Measurements from ENCODE around the gene CEMIP2. TPM values are rescaled to one million over a fixed set of nuclear protein-coding genes. Genes with fewer than 3 reads are reported as not detected.

Gene CEMIP2
- total and polyA plus RNA-seq, 2 donors (not counting 3 experiments of a cell fraction or from before 2014, with no cell fraction given) = 41.6 to 44.3 TPM

- FAIRE-seq (no peak), DNase-seq (ENCODE audit: low read depth, low spot score) (no peak)
- Histone ChIP-seq H3K27me3 (ENCODE audit: control insufficient read depth in 2 of 2, insufficient read depth in 2 of 2, low read length in 2 of 2) (no peaks in the 10 kb centered on the region), H3K9ac (replicated peaks; ENCODE audit: extremely low read depth, insufficient read depth, low read length) (no peak overlapping the region), H4K20me1 (replicated peaks; ENCODE audit: control insufficient read depth, extremely low read depth, insufficient read depth, low read length) (no peaks in the 10 kb centered on the region), H3K36me3 (ENCODE audit: control insufficient read depth in 2 of 2, extremely low read depth in 1 of 2, insufficient read depth in 2 of 2, low read length in 2 of 2) (no peaks in the 10 kb centered on the region), H3K9me1 (replicated peaks; ENCODE audit: control insufficient read depth, extremely low read depth, insufficient read depth, low read length) (no peaks in the 10 kb centered on the region), H3K9me3 (replicated peaks; ENCODE audit: control insufficient read depth, insufficient read depth, low read length) (no peaks in the 10 kb centered on the region), H3K27ac (ENCODE audit: insufficient read depth, low read depth, low read length) (no peak overlapping the region), H2AFZ (ENCODE audit: low read depth, low read length) (no peak overlapping the region), H3K4me1 (ENCODE audit: control insufficient read depth, extremely low read depth, insufficient read depth, low read length) (peaks cover 26% of the 10 kb centered on the region), H3K4me3 (replicated peaks in 1 of 3; ENCODE audit: insufficient read depth in 1 of 3, low read depth in 1 of 3, low read length in 3 of 3) (no peak overlapping the region), H3K79me2 (ENCODE audit: control insufficient read depth, insufficient read depth, low read length) (peaks cover 3% of the 10 kb centered on the region), H3K4me2 (ENCODE audit: insufficient read depth, low read length) (no peak overlapping the region)
- TF ChIP-seq EZH2 (IDR thresholded peaks at IDR 0.05; ENCODE audit: borderline replicate concordance, low read depth, low read length, severe bottlenecking) (no peak), CTCF (IDR thresholded peaks at IDR 0.05; ENCODE audit: extremely low read depth in 1 of 2, insufficient read depth in 1 of 2, low read depth in 1 of 2, low read length in 2 of 2) (no peak)
- intact Hi-C loops (cut with micrococcal nuclease) (no loop called here), dilution Hi-C loops (cut with MboI; ENCODE audit: extremely low pct_ligation_motif_present, low sequenced_read_pairs) (no loop called here)
- ChIA-PET CTCF (interaction anchor here (0.9 to 1.1 kb wide), 2 partner anchors 23 to 56 kb away, joined by 3 read pairs; no protein-coding TSS in a partner anchor), POLR2A (no interaction called here)
- BruUV-seq (replicated peaks) = no TSS peak
These were observed 21.6 kb downstream of the CEMIP2 start for GRCh38 chr9:71746758-71747125.

DNA sequence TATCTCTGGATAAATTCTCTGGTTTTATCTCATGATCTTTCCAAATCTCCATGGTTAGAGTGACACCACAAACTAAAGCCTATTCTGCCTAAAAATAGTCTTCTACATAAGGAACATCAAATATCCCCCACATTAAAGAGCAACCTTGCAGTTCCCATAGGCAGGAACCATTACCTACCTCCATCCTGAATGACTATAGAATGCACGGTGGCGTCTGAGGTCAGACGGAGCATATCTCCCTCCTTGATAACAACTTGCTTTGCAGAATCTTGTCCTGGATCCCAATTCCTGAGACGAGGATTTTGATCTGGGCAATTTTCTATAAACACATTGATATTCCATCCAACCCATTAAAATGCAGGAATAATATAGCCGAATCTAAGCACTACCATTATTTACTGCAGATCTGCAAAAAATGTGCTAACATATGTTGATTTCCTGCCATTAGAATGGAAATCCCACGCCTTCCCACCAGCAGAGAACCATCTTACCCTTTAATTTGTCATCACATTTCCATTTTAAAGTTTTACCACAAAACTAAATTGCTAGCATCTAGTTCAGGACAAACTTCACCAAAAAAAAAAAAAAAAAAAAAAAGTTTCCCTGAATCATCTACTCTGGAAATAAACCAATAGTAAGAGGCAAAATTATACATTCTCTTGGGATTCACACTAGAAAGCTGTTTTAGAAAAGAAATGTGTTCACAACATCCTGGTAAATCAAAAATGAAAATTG, 22.1 kb downstream of the CEMIP2 start:
- Histone ChIP-seq H4K20me1 (replicated peaks; ENCODE audit: control insufficient read depth, extremely low read depth, insufficient read depth, low read length) (no peaks in the 10 kb centered on the region), H3K4me1 (ENCODE audit: control insufficient read depth, extremely low read depth, insufficient read depth, low read length) (peaks cover 26% of the 10 kb centered on the region), H3K4me2 (ENCODE audit: insufficient read depth, low read length) (no peak overlapping the region), H3K79me2 (ENCODE audit: control insufficient read depth, insufficient read depth, low read length) (peaks cover under 1% of the 10 kb centered on the region), H3K4me3 (replicated peaks in 1 of 3; ENCODE audit: insufficient read depth in 1 of 3, low read depth in 1 of 3, low read length in 3 of 3) (no peak overlapping the region), H3K36me3 (ENCODE audit: control insufficient read depth in 2 of 2, extremely low read depth in 1 of 2, insufficient read depth in 2 of 2, low read length in 2 of 2) (no peaks in the 10 kb centered on the region), H3K27ac (ENCODE audit: insufficient read depth, low read depth, low read length) (no peak overlapping the region), H3K9ac (replicated peaks; ENCODE audit: extremely low read depth, insufficient read depth, low read length) (no peak overlapping the region), H3K9me1 (replicated peaks; ENCODE audit: control insufficient read depth, extremely low read depth, insufficient read depth, low read length) (no peaks in the 10 kb centered on the region), H2AFZ (ENCODE audit: low read depth, low read length) (no peak overlapping the region), H3K9me3 (replicated peaks; ENCODE audit: control insufficient read depth, insufficient read depth, low read length) (no peaks in the 10 kb centered on the region), H3K27me3 (ENCODE audit: control insufficient read depth in 2 of 2, insufficient read depth in 2 of 2, low read length in 2 of 2) (no peaks in the 10 kb centered on the region)
- dilution Hi-C loops (cut with MboI; ENCODE audit: extremely low pct_ligation_motif_present, low sequenced_read_pairs) = no loop called here
- DNase-seq (ENCODE audit: low read depth, low spot score) = no peak
- no peak for FAIRE-seq
- ChIA-PET POLR2A (no interaction called here), CTCF (interaction anchor here (0.9 to 1.1 kb wide), 2 partner anchors 23 to 55 kb away, joined by 3 read pairs; no protein-coding TSS in a partner anchor)
- no TSS peak for BruUV-seq (replicated peaks)
- TF ChIP-seq POLR2A (IDR thresholded peaks at IDR 0.05; ENCODE audit: low read depth, low read length) (no peak), JUN (IDR thresholded peaks at IDR 0.05; ENCODE audit: borderline replicate concordance, insufficient read depth, insufficient read length, low read depth) (no peak), CTCF (IDR thresholded peaks at IDR 0.05; ENCODE audit: extremely low read depth in 1 of 2, insufficient read depth in 1 of 2, low read depth in 1 of 2, low read length in 2 of 2) (no peak), GATA2 (IDR thresholded peaks at IDR 0.05; ENCODE audit: insufficient read depth, insufficient read length, low read depth, low read length) (no peak), MYC (IDR thresholded peaks at IDR 0.05; ENCODE audit: low read depth, low read length) (no peak), FOS (IDR thresholded peaks at IDR 0.05; ENCODE audit: borderline replicate concordance, insufficient read depth, low read length) (no peak), EZH2 (IDR thresholded peaks at IDR 0.05; ENCODE audit: borderline replicate concordance, low read depth, low read length, severe bottlenecking) (no peak)
- TF ChIP-seq, protein P1, sequence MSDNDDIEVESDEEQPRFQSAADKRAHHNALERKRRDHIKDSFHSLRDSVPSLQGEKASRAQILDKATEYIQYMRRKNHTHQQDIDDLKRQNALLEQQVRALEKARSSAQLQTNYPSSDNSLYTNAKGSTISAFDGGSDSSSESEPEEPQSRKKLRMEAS (IDR thresholded peaks at IDR 0.05; ENCODE audit: insufficient read depth, insufficient read length) = no peak
- intact Hi-C loops (cut with micrococcal nuclease) = no loop called here
